Epithelial cell of prostate (primary cell): Measurements from ENCODE around the gene TGM6.

Experiments used
- DNase-seq: peaks from one replicate; pipeline ENCODE4 v3.0.0-alpha.2; 2011; ENCODE audit warnings: low read depth, low spot score
- H3K27ac ChIP-seq: fragments of 450-650 bp; 2 replicates; pipeline ENCODE4 v1.5.1; 2017; ENCODE audit warnings: mild to moderate bottlenecking

TGM6 gene

DNA sequence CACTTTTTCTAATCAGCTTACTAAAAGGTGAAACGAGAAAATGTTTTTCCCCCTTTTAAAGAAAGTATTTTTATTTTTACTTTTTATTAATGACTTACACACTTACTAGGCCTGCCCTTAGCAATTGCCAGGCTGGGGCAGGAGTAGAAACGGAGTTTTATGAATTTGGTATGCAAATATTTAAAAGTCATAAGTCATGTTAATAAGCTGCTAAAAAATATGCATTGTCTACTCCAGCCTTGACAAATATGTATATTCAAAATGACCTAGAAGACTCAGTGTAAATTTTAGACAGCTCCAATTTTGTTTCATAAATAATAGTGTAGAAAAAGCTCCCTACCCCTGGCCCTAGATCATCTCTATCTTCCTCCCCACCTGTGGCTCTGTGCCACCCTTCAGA lies 17.5 kb upstream of the TGM6 start:
- no peak for DNase-seq
- no peak overlapping the region for H3K27ac ChIP-seq

DNA sequence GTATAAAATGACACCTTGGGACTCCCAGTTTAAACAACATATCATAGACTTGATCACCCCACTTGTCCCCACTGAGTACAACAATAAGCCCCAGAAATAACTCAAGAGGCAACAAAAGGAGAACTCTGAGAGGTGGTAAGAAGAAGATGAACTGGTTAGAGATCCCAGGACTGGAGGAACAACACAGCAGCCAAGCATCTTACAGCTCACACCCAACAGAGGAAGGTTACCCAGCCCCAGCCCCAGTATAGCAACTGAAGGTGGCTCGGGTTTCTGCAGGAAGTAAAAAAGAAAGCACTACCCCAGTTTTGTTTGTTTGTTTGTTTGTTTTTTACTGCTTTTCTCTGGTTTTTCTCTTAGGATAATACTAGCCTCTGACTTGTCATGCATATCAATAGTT lies 17.1 kb upstream of the TGM6 start:
- DNase-seq: no peak
- H3K27ac ChIP-seq: peak overlapping the region; percentile 28

DNA sequence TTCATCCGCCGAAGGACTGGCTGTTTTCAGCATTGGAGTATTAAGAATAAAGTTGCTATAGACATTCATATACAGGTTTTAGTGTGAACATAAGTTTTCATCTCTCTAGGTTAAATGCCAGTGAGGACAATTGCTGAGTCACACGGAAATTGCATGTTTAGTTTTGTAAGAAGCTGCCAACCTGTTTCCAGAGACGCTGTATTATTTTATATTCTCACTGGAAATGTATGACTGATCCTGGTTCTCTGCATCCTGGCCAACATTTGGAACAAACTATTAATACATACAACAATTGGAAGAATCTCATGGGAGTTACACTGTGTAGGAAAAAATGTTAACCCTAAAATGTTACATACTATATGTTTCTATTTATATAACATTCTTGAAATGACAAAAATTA lies 16.7 kb upstream of the TGM6 start:
- DNase-seq: no peak
- peak overlapping the region; percentile 28 for H3K27ac ChIP-seq

DNA sequence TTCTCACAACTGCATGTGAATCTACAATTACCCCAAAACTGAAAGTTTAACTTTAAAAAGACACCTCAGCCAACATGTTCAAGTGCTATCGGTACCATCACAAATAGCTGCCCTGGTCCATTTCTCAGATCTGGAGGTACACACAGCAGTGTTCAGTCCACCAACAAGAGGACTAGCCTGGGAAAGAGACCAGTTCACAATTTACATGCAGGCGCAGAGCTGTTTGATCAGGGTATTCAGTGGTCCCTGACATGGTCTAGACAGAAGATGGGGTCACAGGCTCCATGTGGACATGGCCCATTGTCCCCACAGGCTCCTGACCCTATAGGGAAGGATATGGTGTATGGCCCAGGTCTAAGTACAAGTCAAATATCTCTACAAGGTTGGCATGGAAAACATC lies 15.6 kb upstream of the TGM6 start:
- no peak overlapping the region for H3K27ac ChIP-seq
- no peak for DNase-seq

DNA sequence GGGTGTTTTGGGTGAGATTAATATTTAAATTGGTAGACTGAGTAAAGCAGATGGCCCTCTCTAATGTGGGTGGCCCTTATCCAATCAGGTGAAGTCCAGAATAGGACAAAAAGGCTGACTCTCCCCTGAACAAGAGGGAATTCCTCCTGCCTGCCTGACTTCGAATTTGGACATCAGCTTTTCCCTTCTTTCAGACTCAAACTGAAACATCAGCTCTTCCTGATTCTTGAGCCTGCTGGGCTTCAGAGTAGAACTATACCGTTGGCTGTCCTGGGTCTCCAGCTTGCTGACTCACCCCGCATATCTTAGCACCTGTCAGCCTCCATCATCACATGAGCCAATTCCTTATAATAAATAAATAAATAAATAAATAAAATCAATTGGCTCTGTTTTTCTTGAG lies 15.0 kb upstream of the TGM6 start:
- H3K27ac ChIP-seq: no peak overlapping the region
- DNase-seq: no peak

DNA sequence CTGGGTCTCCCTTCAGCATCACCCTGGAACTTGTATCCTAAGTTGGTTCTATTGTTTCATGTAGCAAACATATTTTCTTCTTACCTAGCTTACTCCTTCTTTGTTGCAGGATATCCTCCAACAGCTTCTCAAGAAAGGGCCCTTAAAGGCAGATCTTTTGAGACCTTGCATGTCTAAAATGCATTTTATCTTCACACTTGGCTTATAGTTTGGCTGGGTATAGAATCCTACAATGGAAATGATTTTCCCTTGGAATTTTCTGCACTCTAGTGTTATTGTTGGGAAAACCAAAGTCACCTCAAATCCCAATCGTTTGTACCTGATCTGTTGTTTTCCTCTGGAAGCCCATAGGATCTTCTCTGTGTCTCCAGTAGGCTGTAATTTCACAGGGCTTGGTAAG lies 12.1 kb upstream of the TGM6 start:
- DNase-seq: no peak
- no peak overlapping the region for H3K27ac ChIP-seq

DNA sequence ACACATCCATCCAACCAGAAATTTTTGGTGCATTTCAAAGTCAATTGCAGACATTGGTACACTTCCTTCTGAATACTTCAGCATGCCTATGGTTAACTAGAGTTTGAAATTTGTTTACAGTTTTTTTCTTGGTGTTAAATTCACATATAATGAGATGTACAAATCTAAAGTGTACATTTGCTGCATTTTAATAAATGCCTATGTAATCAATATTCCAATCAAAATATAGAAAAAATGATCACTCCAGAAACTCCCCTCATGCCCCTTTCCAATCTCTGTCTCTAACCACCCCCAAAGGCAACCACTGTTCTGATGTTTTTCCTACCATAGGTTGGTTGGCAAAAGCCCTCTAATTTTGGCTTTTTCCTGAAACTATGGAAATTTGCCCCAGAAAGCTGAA lies 7.6 kb upstream of the TGM6 start:
- no peak overlapping the region for H3K27ac ChIP-seq
- DNase-seq: no peak

DNA sequence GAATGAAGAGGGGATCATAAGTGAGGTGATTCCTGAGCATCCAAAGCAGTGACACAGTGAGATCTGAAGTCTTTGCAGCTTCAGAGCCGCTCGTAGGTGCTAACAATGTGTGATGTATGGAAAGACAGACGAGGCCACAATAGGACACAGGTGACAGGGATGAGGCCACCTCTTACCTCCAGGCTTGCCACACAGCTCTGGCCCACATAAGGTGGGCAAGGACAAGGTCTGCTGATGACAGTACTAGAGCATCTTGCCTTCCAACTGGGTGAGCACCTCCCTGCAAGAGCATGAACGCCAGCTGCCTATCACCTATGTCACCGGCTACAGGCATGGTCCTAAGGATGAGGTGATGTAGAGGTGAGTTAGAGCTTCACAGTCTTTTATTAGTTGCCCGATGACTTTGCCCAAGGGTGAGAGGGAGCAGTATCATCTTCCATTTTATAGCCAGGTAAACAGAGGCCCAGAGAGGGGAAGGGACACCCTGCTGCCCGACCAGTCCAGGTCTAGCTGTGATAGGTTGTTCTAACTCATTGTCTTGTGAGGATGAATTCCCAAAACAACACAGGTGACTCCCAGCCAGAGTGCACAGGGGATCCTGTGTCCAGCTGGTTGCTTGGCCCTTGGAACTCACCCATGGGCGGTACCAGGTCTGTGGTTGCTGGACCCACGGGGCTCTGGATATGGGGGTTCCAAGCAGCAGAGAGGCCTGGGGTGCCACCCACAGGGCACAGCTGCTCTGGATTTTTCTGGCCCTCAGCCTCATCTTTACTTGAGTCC lies 6.2 kb upstream of the TGM6 start:
- H3K27ac ChIP-seq: no peak overlapping the region
- no peak for DNase-seq

DNA sequence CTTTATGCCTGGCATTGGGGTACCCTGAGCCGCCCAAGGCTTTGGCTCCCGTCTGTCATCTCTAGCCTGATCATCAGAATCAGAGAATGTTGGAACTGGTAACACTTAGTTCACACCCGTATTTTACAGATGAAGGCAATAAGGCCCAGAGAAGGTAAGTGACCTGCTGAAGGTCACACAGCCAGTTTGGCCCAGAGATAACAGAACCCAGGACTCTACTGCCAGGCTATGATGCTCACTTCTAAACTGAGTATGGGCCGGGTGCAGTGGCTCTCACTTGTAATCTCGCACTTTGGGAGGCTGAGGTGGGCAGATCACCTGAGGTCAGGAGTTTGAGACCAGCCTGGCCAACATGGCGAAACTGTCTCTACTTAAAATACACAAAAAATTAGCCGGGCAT lies 1.8 kb upstream of the TGM6 start:
- DNase-seq: no peak
- H3K27ac ChIP-seq: no peak overlapping the region

DNA sequence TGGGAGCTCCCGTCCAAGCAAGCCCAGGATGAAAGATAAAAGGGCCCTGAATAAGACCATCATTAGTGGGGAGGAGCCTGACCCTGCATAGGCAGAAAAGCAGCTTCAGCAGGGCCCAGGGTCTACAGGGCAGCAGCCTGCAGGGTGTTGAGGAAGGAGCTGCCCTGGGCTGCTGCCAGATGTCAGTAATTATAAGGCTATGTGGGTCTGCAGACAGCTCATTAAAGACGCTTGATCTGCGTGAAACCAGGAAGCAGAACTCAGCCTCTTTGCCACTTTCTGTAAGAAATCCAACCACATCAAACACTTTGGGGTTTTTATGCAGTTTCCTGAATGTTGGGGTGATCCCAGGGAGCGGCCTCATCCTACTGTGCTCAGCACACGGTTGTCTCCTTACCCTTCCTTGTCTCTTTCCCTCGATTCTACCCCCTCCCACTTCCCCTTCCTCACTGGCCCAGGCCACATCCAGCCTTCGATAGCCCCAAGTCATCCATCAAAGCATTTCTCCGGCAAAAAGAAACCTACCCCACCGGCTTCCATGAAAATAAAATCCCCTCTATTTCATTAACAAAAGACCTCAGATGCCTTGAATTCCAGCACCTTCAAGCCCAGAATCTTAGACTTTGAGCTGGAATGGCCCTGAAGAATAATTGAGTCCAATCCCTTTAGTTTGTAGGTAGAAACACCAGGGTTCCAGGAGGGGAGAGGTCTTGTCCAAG lies 1.0 kb upstream of the TGM6 start:
- no peak for DNase-seq
- H3K27ac ChIP-seq: no peak overlapping the region

DNA sequence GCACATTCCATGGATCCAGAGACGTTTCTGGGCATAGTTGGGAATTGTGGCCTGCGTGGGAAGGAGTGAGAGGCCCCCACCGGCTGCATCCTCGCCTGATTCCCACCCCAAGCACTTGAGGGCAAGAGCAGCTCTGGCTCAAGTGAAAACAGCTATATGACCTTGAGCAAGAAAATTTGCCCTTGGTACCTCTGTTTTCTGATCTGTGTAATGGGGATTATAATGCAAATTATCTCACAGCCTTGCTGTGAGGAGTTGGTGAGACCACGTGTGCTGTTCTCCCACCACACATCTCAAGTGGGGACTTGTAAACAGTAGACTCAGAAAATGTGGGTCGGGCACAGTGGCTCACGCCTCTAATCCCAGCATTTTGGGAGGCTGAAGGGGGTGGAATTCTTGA lies 602 bp downstream of the TGM6 start:
- no peak overlapping the region for H3K27ac ChIP-seq
- DNase-seq: no peak

DNA sequence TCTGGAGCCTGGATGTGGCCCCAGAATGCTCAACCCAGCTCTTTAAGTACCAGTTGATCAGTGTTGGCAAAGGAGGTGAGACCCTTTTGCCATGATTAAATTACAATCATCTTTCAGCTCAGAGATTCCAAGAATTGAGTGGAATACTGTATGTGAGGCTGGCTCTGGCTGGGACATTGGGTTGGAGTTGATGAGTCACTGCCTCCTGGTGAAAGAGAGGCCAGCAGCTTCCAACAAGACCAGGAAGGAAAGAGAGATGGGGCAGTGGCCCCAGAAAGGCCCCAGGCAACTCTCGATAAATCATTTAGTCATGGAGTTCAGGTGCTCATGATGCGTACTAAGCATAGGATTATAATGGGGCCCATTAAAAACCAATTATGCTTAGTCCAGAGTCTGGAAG lies 2.1 kb downstream of the TGM6 start:
- H3K27ac ChIP-seq: peak overlapping the region; percentile 9
- peak; percentile 49 for DNase-seq

DNA sequence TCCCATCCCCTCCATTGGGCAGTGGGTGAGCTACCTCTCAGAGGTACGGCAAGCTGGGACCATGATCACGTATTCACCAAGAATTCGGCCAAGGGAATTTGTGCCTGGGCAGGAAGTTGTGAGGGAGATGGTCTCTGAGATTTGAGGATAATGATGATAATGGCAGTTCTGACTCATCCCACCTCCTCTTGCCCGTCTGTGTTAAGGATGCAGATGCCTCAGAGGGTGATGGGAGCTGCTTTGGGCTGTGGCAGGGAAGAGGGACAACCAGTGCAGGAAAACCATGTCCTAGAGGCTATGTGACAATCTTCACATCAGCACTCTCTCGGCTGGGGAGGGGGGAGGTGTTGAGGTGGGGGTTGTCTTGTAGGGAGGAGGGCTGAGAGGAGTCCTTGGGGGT lies 4.3 kb downstream of the TGM6 start:
- DNase-seq: no peak
- H3K27ac ChIP-seq: no peak overlapping the region

DNA sequence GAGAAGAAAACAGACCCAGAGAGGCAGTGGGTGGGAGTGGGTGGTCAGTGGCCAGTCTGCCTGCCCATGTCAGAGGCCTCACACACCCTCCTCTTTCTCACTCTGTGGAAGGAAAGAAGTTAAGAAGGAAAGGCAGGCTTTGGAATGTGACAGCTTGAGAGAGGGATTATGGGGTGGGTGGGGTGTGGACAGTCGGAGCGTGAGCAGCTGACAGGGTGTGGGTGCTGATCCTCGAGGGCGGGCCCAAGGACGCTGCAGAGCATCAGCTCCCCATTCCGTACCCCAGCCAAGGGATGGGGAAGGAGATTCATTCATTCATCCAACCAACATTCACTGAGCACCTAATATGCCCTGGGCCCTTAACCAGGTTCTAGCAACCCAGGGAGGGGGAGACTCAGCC lies 4.8 kb downstream of the TGM6 start:
- no peak for DNase-seq
- no peak overlapping the region for H3K27ac ChIP-seq

DNA sequence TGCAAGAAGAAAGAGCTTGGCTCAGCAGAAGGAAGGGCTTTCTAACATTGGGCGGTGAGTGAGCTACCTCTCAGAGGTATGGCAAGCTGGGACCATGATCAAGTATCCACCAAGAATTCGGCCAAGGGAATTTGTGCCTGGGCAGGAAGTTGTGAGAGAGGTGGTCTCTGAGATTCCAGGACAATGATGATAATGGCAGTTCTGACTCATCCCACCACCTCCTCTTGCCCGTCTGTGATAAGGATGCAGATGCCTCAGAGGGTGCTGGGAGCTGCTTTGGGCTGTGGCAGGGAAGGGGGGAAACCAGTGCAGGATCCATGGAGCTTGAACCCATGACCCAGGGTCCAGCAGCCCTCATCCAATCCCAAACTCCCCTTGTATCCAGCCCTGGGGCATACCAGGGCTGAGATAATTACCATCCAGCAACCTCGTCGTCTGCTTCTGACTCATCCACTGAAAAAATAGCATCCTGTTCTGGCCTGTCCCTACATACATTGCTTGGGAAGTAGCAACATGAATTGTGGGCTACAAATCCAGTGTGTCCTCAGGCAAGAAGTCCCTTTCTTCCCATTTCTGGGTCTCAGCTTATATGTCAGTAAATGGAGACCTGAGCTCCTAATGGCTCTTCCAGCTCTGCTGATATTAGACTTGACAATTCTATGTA lies 5.9 kb downstream of the TGM6 start:
- H3K27ac ChIP-seq: peak overlapping the region; percentile 68
- peak; percentile 78 for DNase-seq

DNA sequence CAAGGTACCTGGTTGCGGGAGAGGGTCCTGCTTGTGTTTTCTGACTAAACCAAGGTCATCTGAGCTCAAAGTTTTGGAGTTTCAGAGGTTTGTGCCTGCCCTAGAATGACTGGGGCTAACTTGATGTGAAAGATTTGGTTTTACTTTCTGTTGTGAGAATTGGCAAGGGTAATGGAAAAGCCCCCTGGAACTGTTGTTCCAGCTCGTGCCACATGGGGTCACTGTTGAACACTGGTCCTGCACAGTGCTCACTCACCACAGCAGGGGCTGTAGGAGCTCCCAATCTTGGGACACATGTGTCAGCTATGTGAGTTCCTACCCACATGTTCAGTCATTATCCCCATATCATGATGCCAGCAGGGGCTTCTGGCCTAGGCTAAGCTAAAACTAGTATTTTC lies 6.5 kb downstream of the TGM6 start:
- H3K27ac ChIP-seq: peak overlapping the region; percentile 68
- no peak for DNase-seq

DNA sequence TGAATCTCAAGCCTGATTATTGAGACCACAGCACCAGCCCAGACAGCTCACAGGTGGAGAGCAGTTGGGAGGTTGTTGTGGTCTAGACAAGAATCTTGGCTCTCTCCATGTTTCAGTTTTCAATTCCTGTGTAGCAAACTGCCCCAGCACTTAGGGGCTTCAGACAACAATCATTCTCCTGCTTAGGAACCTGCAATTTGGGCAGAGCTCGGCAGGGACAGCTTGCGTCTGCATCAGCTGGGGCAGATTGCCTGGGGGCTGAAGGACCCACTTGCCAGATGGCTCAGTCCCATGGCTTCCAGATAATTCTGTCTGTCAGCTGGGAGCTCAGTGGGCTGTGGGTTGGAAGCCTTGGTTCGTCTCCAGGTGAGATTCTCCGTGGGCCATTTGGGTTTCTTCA lies 6.9 kb downstream of the TGM6 start:
- no peak for DNase-seq
- peak overlapping the region; percentile 68 for H3K27ac ChIP-seq

DNA sequence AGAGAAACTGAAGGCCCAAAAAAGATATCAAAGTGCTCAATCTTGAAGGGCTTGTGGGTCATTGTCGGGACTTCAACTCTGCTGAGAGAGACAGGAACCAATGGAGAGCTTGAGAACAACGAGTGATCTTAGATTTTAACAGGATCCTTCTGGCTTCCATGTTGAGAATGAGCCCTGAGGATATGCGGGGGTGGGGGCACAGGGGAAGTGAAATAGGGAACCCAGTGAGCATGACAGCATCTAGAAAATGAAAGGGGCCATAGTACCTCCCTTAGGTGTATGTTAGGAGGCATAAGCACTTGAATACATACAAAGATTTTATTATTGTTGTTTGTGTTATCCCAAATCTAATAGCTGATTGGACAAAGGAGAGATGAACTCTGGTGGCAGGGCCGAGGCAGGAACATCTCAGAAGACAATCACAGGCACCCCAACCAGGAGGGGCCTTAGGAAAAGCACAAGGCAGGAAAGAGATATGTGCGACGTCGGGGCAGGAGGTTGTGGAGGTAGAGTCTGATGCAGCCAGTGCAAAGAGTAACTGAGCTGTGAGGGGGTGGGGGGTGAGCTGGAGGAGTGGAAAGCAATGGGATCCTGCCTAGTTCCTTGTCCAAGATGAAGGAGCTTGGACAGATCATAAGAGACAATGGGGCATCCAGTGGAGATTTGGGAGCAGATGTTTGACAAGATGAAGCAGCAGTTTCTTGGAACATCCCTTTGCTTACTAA lies 10.4 kb downstream of the TGM6 start:
- DNase-seq: no peak
- no peak overlapping the region for H3K27ac ChIP-seq

DNA sequence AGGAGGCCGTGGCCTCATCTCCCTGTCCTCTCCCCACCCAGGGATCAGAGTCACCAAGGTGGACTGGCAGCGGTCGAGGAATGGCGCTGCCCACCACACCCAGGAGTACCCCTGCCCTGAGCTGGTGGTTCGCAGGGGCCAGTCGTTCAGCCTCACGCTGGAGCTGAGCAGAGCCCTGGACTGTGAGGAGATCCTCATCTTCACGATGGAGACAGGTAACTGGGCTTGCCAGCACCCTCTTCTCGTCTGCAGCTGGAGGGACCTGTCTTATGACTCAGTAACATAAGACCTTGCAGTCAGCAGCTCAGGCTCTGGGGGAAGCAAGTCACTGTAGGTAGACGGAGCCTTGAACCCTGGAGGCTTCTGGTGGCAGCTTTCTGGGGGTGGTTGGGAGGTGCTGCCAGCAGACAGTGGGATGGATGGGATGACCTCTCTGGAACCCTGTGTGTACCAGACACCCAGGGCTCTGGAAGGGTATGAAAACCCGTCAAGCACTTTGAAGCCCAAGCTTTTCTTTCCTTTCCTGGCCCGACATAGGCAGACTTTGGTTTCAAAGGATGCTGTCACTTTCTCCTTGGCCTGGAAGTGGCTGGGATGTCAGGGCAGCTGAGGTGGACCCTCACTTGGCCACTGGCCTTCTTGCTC lies 13.8 kb downstream of the TGM6 start:
- H3K27ac ChIP-seq: no peak overlapping the region
- DNase-seq: no peak

DNA sequence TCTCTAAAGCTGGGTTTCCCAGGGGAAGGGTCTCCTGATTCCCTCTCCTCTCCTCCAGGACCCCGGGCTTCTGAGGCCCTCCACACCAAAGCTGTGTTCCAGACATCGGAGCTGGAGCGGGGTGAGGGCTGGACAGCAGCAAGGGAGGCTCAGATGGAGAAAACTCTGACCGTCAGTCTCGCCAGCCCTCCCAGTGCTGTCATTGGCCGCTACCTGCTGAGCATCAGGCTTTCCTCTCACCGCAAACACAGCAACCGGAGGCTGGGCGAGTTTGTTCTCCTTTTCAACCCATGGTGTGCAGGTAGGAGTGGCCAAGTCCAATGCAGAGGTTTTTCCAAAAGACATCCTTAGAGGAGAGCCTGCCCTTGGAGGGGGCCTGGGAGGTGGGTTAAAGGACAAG lies 14.4 kb downstream of the TGM6 start:
- DNase-seq: no peak
- H3K27ac ChIP-seq: no peak overlapping the region
